ENCODE measurements around the gene M1AP.

The M1AP gene

GRCh38 chr2:74648009-74648443, at the start of gene M1AP:
TSS of gene M1AP (minus strand) at chr2:74648330. CDS start at chr2:74640275, 8,055 bp downstream.
- no peak for DNase-seq (ENCODE audit: low read depth)

GRCh38 chr2:74696829-74697228, 48.7 kb upstream of the M1AP start:
- no peak for DNase-seq (ENCODE audit: low read depth)

GRCh38 chr2:74695663-74696062, 47.5 kb upstream of the M1AP start:
- no peak for DNase-seq (ENCODE audit: low read depth)

- no peak for DNase-seq (ENCODE audit: low read depth)
Observed at GRCh38 chr2:74694281-74694680, 46.2 kb upstream of the M1AP start.

- no peak for DNase-seq (ENCODE audit: low read depth)
Observed at GRCh38 chr2:74693668-74694067, 45.5 kb upstream of the M1AP start.

GRCh38 chr2:74693213-74693612, 45.1 kb upstream of the M1AP start:
- DNase-seq (ENCODE audit: low read depth): no peak

- DNase-seq (ENCODE audit: low read depth): no peak
Observed at GRCh38 chr2:74691929-74692328, 43.8 kb upstream of the M1AP start.

- no peak for DNase-seq (ENCODE audit: low read depth)
Observed at GRCh38 chr2:74690571-74690970, 42.4 kb upstream of the M1AP start.

- DNase-seq (ENCODE audit: low read depth): no peak
Observed at GRCh38 chr2:74689671-74690070, 41.5 kb upstream of the M1AP start.

GRCh38 chr2:74688881-74689280, 40.8 kb upstream of the M1AP start:
- no peak for DNase-seq (ENCODE audit: low read depth)

- no peak for DNase-seq (ENCODE audit: low read depth)
Observed at GRCh38 chr2:74685408-74685807, 37.3 kb upstream of the M1AP start.

GRCh38 chr2:74682501-74682900, 34.4 kb upstream of the M1AP start:
- DNase-seq (ENCODE audit: low read depth): no peak

GRCh38 chr2:74679615-74680014, 31.5 kb upstream of the M1AP start:
- no peak for DNase-seq (ENCODE audit: low read depth)

GRCh38 chr2:74676331-74676730, 28.2 kb upstream of the M1AP start:
- DNase-seq (ENCODE audit: low read depth): no peak

- no peak for DNase-seq (ENCODE audit: low read depth)
Observed at GRCh38 chr2:74675090-74675489, 27.0 kb upstream of the M1AP start.

GRCh38 chr2:74673826-74674528, 25.8 kb upstream of the M1AP start:
- no peak for DNase-seq (ENCODE audit: low read depth)

- no peak for DNase-seq (ENCODE audit: low read depth)
Observed at GRCh38 chr2:74671479-74671878, 23.3 kb upstream of the M1AP start.

- no peak for DNase-seq (ENCODE audit: low read depth)
Observed at GRCh38 chr2:74670263-74670662, 22.1 kb upstream of the M1AP start.

- no peak for DNase-seq (ENCODE audit: low read depth)
Observed at GRCh38 chr2:74668087-74668486, 20.0 kb upstream of the M1AP start.

GRCh38 chr2:74659462-74659861, 11.3 kb upstream of the M1AP start:
- no peak for DNase-seq (ENCODE audit: low read depth)

- no peak for DNase-seq (ENCODE audit: low read depth)
Observed at GRCh38 chr2:74658516-74658915, 10.4 kb upstream of the M1AP start.

GRCh38 chr2:74655579-74655978, 7.4 kb upstream of the M1AP start:
- DNase-seq (ENCODE audit: low read depth): no peak

- DNase-seq (ENCODE audit: low read depth): peak; percentile 68
Observed at GRCh38 chr2:74653985-74654882, 6.1 kb upstream of the M1AP start, which contains the start of gene SEMA4F. TSS of gene SEMA4F (plus strand) at chr2:74654247. CDS start at chr2:74654377, 130 bp downstream.
